Neural cell (in vitro differentiated cells): ENCODE data around the gene HES3. TPM values are rescaled to one million over a fixed set of nuclear protein-coding genes. Genes with fewer than 3 reads are reported as not detected.

ENCODE experiments used
- H2AFZ ChIP-seq: fragments of 200-600, 300-800 bp; sonication (generic), shearing (Covaris generic); 2 replicates; pipeline ENCODE4 v1.6.0; 2014; ENCODE audit warnings: low read depth, mild to moderate bottlenecking, antibody characterized with exemption, low read length, moderate library complexity
- H3F3A ChIP-seq: fragments of 200-600 bp; shearing (Covaris generic); 2 replicates; pipeline ENCODE4 v1.6.1; 2016; ENCODE audit warnings: mild to moderate bottlenecking, moderate library complexity, mixed read lengths, antibody characterized with exemption, low read length; ENCODE audit not compliant: insufficient read depth, poor library complexity, severe bottlenecking
- H3K27ac ChIP-seq: fragments of 200-600, 300-800 bp; sonication (generic), shearing (Covaris generic); 2 replicates; pipeline ENCODE4 v1.5.1; 2014; ENCODE audit warnings: mild to moderate bottlenecking, low read length, moderate library complexity
- H3K27me3 ChIP-seq: fragments of 300-800, 200-600 bp; sonication (generic), shearing (Covaris generic); 2 replicates; pipeline ENCODE4 v1.6.0; 2014; ENCODE audit warnings: mild to moderate bottlenecking, low read depth, low read length, moderate library complexity; ENCODE audit not compliant: insufficient read depth
- H3K36me3 ChIP-seq: fragments of 300-800, 200-600 bp; sonication (generic), shearing (Covaris generic); 2 replicates; pipeline ENCODE4 v1.5.1; 2014; ENCODE audit warnings: mild to moderate bottlenecking, antibody characterized with exemption, low read length, moderate library complexity; ENCODE audit not compliant: insufficient read depth
- H3K4me2 ChIP-seq: fragments of 300-800, 200-600 bp; sonication (generic), shearing (Covaris generic); 2 replicates; pipeline ENCODE4 v1.6.0; 2014; ENCODE audit warnings: mild to moderate bottlenecking, low read length
- H3K4me3 ChIP-seq: fragments of 300-800, 200-600 bp; sonication (generic), shearing (Covaris generic); 2 replicates; pipeline ENCODE4 v1.5.1; 2014; ENCODE audit warnings: mild to moderate bottlenecking, low read length, moderate library complexity
- H3K79me2 ChIP-seq: fragments of 200-600 bp; shearing (Covaris generic); replicated peaks from 2 replicates; pipeline ENCODE4 v1.6.0; 2014; ENCODE audit warnings: mild to moderate bottlenecking, low read length, moderate library complexity; ENCODE audit not compliant: insufficient read depth
- H3K9ac ChIP-seq: fragments of 300-800, 200-600 bp; sonication (generic), shearing (Covaris generic); 2 replicates; pipeline ENCODE4 v1.6.1; 2016; ENCODE audit warnings: mild to moderate bottlenecking, low read length, mixed read lengths
- H3K9me2 ChIP-seq: fragments of 200-600 bp; shearing (Covaris generic); 2 replicates; pipeline ENCODE4 v1.6.1; 2016; ENCODE audit warnings: mild to moderate bottlenecking, low read length, mixed read lengths; ENCODE audit not compliant: insufficient read depth
- H3K9me3 ChIP-seq: fragments of 200-600, 300-800 bp; sonication (generic), shearing (Covaris generic); 2 replicates; pipeline ENCODE4 v1.6.1; 2016; ENCODE audit warnings: mild to moderate bottlenecking, mixed run types, low read length, moderate library complexity, mixed read lengths
- H4K20me1 ChIP-seq: fragments of 200-600 bp; shearing (Covaris generic); 2 replicates; pipeline ENCODE4 v1.6.1; 2016; ENCODE audit warnings: mild to moderate bottlenecking, mixed run types; ENCODE audit not compliant: insufficient read depth
- EP300 ChIP-seq: fragments of 450-650 bp; conservative IDR thresholded peaks from 2 replicates; pipeline ENCODE4 v1.6.1; 2014; ENCODE audit warnings: antibody characterized with exemption, mild to moderate bottlenecking, moderate library complexity; ENCODE audit not compliant: poor library complexity, severe bottlenecking
- EZH2 ChIP-seq: fragments of 200-600, 300-800 bp; shearing (Covaris generic), sonication (generic); IDR thresholded peaks from 2 replicates; pipeline ENCODE4 v1.6.1; 2014; ENCODE audit warnings: antibody characterized with exemption, low read length, borderline replicate concordance, mild to moderate bottlenecking; ENCODE audit not compliant: insufficient read depth, poor library complexity, severe bottlenecking
- MXI1 ChIP-seq: fragments of 450-650 bp; conservative IDR thresholded peaks from 2 replicates; pipeline ENCODE4 v1.6.1; 2014; ENCODE audit warnings: antibody characterized with exemption, mild to moderate bottlenecking; ENCODE audit not compliant: poor library complexity, severe bottlenecking
- POLR2AphosphoS5 ChIP-seq: IDR thresholded peaks from 2 replicates; pipeline ENCODE4 v1.6.1; 2012
- RAD21 ChIP-seq: fragments of 450-650 bp; conservative IDR thresholded peaks from 2 replicates; pipeline ENCODE4 v1.6.1; 2014; ENCODE audit warnings: antibody characterized with exemption, mild to moderate bottlenecking, moderate library complexity
- SMC3 ChIP-seq: fragments of 450-650 bp; conservative IDR thresholded peaks from 2 replicates; pipeline ENCODE4 v1.6.1; 2014; ENCODE audit warnings: antibody characterized with exemption, mild to moderate bottlenecking, moderate library complexity; ENCODE audit not compliant: poor library complexity
- TAF1 ChIP-seq: IDR thresholded peaks from 2 replicates; pipeline ENCODE4 v1.6.1; 2012; ENCODE audit warnings: low read depth
- polyA plus RNA-seq: library from polyadenylated mRNA; depleted of rRNA; stranded (reverse); fragments of >200 nt; gene quantifications from 2 replicates; pipeline ENCODE4 v1.2.3, GENCODE V29; 2014
- TF ChIP-seq, protein P1 (sequence below): IDR thresholded peaks from 2 replicates; pipeline ENCODE4 v1.6.1; 2012; ENCODE audit warnings: borderline replicate concordance
- TF ChIP-seq, protein P2 (sequence below): fragments of 450-650 bp; IDR thresholded peaks from 2 replicates; pipeline ENCODE4 v1.5.1; 2014; ENCODE audit warnings: antibody characterized with exemption, mild to moderate bottlenecking, moderate library complexity; ENCODE audit not compliant: poor library complexity, severe bottlenecking

The HES3 gene
- polyA plus RNA-seq, 1 donor from 2014 or later = not detected

DNA sequence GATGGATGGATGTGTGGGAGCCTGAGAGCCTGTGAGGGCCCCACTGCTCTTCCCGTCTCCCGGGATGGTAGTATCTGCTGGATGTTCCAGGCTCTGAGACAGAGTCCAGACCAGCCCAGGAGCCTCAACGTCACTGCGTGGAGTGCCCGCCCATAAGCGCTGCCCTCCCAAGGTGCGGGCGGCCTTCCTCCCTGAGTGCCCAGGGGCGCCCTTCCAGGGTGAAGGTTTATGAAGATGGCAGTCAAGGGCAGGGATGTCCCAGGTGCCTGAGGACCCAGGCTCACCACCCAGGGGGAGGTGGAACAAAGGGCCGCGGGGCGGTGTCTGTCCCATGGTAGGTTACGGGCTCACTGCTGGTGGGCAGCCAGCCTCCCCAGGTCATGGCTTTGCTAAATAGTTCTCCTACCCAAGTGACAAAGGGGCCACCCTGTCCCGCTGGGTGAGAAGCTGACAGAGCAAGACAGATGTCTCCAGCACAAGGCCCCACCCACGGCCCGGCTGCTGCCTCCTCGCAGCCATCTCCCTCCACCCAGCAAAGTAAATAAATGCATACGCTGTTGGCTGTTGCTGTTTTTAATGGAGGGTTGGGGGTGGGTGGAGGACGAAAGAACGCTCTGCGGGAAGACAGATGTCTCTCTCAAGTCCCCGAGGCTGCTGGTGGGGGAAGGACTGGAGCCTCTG, 25.9 kb downstream of the HES3 start:
- Histone ChIP-seq H3K79me2 (no peaks in the 10 kb centered on the region), H3K9ac (no peak overlapping the region), H3K4me3 (no peak overlapping the region), H3F3A (no peaks in the 10 kb centered on the region), H3K36me3 (no peaks in the 10 kb centered on the region), H3K27ac (no peak overlapping the region), H4K20me1 (no peaks in the 10 kb centered on the region), H3K27me3 (no peaks in the 10 kb centered on the region), H2AFZ (no peak overlapping the region), H3K9me3 (no peaks in the 10 kb centered on the region), H3K9me2 (no peaks in the 10 kb centered on the region), H3K4me2 (no peak overlapping the region)
- TF ChIP-seq SMC3 = no peak
- no peak for TF ChIP-seq EP300

DNA sequence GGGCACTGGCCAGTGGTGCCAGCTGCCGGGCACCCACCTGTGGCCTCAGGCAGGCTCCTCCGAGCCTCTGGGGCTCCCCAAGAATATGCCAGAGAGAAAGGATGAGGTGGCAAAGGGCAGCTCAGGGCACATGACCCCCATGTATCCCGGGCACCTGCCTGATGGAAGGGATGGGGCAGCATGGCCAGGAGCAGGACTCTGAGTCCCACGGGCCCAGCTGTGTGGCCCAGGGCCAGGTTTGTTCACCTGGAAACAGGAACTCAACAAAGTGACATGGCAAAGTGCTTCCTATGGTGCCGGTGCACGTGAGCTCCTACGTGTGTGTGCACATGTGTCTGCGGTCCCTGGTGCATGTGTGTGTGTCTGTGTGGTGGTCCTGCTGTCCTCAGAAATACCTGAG, 26.4 kb downstream of the HES3 start:
- no peaks in the 10 kb centered on the region for H3K9me2 ChIP-seq
- TF ChIP-seq MXI1 = no peak
- TF ChIP-seq TAF1 = no peak
- no peak for TF ChIP-seq SMC3
- TF ChIP-seq, protein P1, sequence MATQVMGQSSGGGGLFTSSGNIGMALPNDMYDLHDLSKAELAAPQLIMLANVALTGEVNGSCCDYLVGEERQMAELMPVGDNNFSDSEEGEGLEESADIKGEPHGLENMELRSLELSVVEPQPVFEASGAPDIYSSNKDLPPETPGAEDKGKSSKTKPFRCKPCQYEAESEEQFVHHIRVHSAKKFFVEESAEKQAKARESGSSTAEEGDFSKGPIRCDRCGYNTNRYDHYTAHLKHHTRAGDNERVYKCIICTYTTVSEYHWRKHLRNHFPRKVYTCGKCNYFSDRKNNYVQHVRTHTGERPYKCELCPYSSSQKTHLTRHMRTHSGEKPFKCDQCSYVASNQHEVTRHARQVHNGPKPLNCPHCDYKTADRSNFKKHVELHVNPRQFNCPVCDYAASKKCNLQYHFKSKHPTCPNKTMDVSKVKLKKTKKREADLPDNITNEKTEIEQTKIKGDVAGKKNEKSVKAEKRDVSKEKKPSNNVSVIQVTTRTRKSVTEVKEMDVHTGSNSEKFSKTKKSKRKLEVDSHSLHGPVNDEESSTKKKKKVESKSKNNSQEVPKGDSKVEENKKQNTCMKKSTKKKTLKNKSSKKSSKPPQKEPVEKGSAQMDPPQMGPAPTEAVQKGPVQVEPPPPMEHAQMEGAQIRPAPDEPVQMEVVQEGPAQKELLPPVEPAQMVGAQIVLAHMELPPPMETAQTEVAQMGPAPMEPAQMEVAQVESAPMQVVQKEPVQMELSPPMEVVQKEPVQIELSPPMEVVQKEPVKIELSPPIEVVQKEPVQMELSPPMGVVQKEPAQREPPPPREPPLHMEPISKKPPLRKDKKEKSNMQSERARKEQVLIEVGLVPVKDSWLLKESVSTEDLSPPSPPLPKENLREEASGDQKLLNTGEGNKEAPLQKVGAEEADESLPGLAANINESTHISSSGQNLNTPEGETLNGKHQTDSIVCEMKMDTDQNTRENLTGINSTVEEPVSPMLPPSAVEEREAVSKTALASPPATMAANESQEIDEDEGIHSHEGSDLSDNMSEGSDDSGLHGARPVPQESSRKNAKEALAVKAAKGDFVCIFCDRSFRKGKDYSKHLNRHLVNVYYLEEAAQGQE = no peak
- no peak for TF ChIP-seq RAD21
- TF ChIP-seq POLR2AphosphoS5 = no peak
- TF ChIP-seq EZH2 = no peak
- TF ChIP-seq, protein P2, sequence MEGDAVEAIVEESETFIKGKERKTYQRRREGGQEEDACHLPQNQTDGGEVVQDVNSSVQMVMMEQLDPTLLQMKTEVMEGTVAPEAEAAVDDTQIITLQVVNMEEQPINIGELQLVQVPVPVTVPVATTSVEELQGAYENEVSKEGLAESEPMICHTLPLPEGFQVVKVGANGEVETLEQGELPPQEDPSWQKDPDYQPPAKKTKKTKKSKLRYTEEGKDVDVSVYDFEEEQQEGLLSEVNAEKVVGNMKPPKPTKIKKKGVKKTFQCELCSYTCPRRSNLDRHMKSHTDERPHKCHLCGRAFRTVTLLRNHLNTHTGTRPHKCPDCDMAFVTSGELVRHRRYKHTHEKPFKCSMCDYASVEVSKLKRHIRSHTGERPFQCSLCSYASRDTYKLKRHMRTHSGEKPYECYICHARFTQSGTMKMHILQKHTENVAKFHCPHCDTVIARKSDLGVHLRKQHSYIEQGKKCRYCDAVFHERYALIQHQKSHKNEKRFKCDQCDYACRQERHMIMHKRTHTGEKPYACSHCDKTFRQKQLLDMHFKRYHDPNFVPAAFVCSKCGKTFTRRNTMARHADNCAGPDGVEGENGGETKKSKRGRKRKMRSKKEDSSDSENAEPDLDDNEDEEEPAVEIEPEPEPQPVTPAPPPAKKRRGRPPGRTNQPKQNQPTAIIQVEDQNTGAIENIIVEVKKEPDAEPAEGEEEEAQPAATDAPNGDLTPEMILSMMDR = no peak
- TF ChIP-seq EP300 = no peak
- H3K36me3 ChIP-seq = no peaks in the 10 kb centered on the region
- H3F3A ChIP-seq = no peaks in the 10 kb centered on the region
- H3K27ac ChIP-seq = no peak overlapping the region
- H4K20me1 ChIP-seq = no peaks in the 10 kb centered on the region
- no peaks in the 10 kb centered on the region for H3K27me3 ChIP-seq
- no peak overlapping the region for H3K4me3 ChIP-seq
- no peak overlapping the region for H3K4me2 ChIP-seq
- no peak overlapping the region for H3K9ac ChIP-seq
- H2AFZ ChIP-seq = no peak overlapping the region
- H3K9me3 ChIP-seq = no peaks in the 10 kb centered on the region
- no peaks in the 10 kb centered on the region for H3K79me2 ChIP-seq
